AG04450 (cell line): ENCODE data around the gene SLF2. TPM values are rescaled to one million over a fixed set of nuclear protein-coding genes. Genes with fewer than 3 reads are reported as not detected.

Experiments
- CTCF ChIA-PET: fragments of 300-600, 350-600 bp; formaldehyde crosslinking; extraction: SDS; loops from one replicate; lab custom pipeline; 2022; ENCODE audit warnings: antibody characterized with exemption, inconsistent platforms; lab: Charles Lee
- POLR2A ChIA-PET: fragments of 350-600 bp; formaldehyde crosslinking; extraction: SDS; loops from one replicate; lab custom pipeline; 2021; ENCODE audit warnings: antibody characterized with exemption, inconsistent platforms; lab: Yijun Ruan, JAX
- DNase-seq: peaks from one replicate; pipeline ENCODE4 v3.0.0-alpha.2; 2011; ENCODE audit warnings: low read depth, low spot score
- H3K27ac ChIP-seq: one replicate; pipeline ENCODE4 v1.5.1; 2012; ENCODE audit warnings: low read depth, low read length, control low read depth
- H3K27me3 ChIP-seq: one replicate; pipeline ENCODE4 v1.6.0; 2012; ENCODE audit warnings: low read length; ENCODE audit not compliant: control insufficient read depth, insufficient read depth
- H3K4me3 ChIP-seq: 2 replicates; pipeline ENCODE4 v1.5.1; 2011; ENCODE audit warnings: mild to moderate bottlenecking, low read depth, low read length, control low read depth
- H3K9me3 ChIP-seq: 2 replicates; pipeline ENCODE4 v1.5.1; 2012; ENCODE audit warnings: low read length; ENCODE audit not compliant: control insufficient read depth, insufficient read depth
- CTCF ChIP-seq: IDR thresholded peaks from 2 replicates; pipeline ENCODE4 v1.5.1; 2011; ENCODE audit warnings: low read depth, low read length, control low read depth, inconsistent platforms
- polyA plus RNA-seq: library from polyadenylated mRNA; depleted of rRNA; stranded (reverse); fragments of >200 nt; gene quantifications from 2 replicates; pipeline ENCODE4 v1.2.3, GENCODE V29; 2011

Gene SLF2
- polyA plus RNA-seq, 1 experiment: 19.0 TPM

DNA sequence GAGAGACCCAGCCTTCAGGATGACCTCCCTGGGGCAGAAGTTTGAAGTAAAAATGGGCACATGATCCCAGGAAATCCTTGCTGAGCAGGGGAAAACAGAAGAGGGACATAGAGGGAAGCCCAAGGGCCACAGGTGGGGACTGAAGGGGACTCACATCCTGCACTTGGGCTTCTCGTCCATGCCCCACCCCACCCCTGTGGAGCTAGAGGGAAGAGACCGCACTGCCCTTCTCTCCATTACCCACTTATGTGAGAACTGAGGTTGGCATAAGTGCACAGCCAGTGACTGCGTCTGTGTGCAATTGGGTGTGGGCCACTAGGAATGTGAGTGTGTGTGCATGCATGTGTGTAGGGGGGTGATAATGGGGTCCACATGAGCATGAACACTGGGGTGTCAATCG lies 43.4 kb upstream of the SLF2 start:
- Histone ChIP-seq H3K27me3 (peaks cover 25% of the 10 kb centered on the region), H3K27ac (no peak overlapping the region), H3K9me3 (no peaks in the 10 kb centered on the region), H3K4me3 (no peak overlapping the region)
- POLR2A ChIA-PET: no interaction called here
- no peak for DNase-seq
- CTCF ChIA-PET: no interaction called here
- no peak for TF ChIP-seq CTCF

DNA sequence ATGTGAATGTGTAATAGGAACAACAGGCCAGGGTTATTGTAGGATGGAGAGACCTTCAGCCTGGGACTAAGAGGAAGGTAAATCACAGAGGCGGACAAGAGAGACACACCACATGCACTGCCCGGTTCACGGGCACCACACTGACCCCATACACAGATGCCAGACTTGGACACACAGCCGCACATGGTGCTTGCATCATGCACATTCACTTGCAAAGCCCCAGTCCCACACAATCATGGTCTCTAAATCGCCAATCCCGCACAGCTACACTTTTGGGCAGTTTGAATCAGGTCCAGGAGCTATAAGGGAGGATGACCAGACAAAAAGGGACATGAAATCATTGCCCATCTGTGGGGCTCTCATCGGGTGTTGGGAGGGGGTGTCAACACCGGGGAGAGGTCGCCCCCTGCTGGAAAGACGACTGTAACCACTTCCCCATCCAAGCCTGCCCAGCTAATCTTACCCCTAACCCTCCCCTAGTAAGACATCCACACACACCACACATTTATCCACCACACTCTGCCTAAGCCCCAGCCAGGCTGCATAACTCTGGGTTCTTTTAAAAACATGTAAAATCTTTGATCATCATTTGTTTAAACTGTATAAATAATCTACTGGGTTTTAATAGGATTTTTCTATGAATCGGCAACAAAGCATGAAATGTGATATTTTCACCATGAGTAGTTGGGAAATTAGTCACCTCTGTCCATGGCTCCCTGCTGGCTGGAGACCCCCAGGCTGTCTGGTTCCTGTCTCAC lies 40.5 kb upstream of the SLF2 start:
- POLR2A ChIA-PET: interaction anchor here (0.6 kb wide), 1 partner anchor 10 kb away, joined by 3 read pairs; no protein-coding TSS in a partner anchor
- no peaks in the 10 kb centered on the region for H3K9me3 ChIP-seq
- DNase-seq: peak; percentile 37
- H3K27me3 ChIP-seq: peaks cover 7% of the 10 kb centered on the region
- H3K27ac ChIP-seq: no peak overlapping the region
- peak; percentile 64 for TF ChIP-seq CTCF
- no peak overlapping the region for H3K4me3 ChIP-seq
- CTCF ChIA-PET: interaction anchor here (0.8 to 1.8 kb wide), 6 partner anchors 11 to 356 kb away, joined by 3 to 4 read pairs (median 4); no protein-coding TSS in a partner anchor

DNA sequence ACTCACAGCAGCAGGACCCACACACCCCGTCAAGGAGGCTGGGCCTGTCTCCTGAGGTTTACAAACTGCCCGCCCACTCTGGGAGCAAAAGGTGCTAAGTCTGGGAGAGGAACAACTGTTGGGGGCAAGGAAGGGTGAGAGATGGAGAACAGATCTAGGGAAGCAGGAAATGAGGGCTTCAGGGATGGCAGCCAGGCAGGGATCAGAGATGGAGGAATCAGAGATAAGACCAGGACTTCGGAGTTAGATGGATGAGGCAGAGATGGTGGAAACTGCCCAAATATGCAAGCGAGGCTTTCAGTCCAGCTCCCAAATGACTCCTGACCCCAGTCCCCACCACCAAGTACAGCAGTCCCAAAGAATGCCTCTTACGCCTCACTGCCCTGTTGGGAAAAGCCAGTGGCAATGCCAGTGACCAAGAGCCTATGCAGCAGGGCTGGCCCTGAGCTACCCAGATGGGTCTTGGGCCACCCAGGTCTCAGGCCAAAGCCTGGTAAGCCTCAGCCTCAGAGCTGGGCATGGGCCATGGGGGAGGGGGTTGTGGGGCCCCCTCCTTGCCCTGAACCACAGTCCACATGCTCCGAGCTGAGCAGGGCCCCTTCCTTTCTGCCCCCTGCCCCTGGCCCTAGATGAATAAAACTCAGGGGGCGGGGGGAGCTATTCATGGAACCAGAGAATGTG lies 39.5 kb upstream of the SLF2 start:
- Histone ChIP-seq H3K9me3 (no peaks in the 10 kb centered on the region), H3K27ac (no peak overlapping the region), H3K4me3 (no peak overlapping the region), H3K27me3 (peaks cover 2% of the 10 kb centered on the region)
- DNase-seq: no peak
- ChIA-PET POLR2A (no interaction called here), CTCF (no interaction called here)
- TF ChIP-seq CTCF: no peak

- Histone ChIP-seq H3K27me3 (peaks cover 2% of the 10 kb centered on the region), H3K9me3 (no peaks in the 10 kb centered on the region), H3K27ac (no peak overlapping the region), H3K4me3 (no peak overlapping the region)
- no peak for DNase-seq
- ChIA-PET POLR2A (no interaction called here), CTCF (interaction anchor here (1.1 kb wide), 1 partner anchor 14 kb away, joined by 3 read pairs; no protein-coding TSS in a partner anchor)
- no peak for TF ChIP-seq CTCF
Measured at GRCh38 chr10:100873827-100874326, 38.9 kb upstream of the SLF2 start.
